Duodenal mucosa (tissue), 2 donors: ENCODE data around the gene CSTB.
"Not testable (repeated sequence)": the region's sequence is repeated elsewhere in the genome, so short reads cannot be mapped to it uniquely, and the experiment has no call there.

Experiments used
- H3K27ac ChIP-seq: one replicate; pipeline ENCODE4 v1.7.0; 2013; ENCODE audit warnings: low read depth, low read length
- H3K27me3 ChIP-seq, 2 donors: one replicate each; pipeline ENCODE4 v1.7.0; 2013; ENCODE audit warnings: low read length in 2 of 2, control low read depth in 1 of 2; ENCODE audit not compliant: insufficient read depth in 2 of 2, control insufficient read depth in 1 of 2
- H3K36me3 ChIP-seq, 2 donors: one replicate each; pipeline ENCODE4 v1.7.0; 2013; ENCODE audit warnings: low read length in 2 of 2, control low read depth in 1 of 2; ENCODE audit not compliant: insufficient read depth in 2 of 2, control insufficient read depth in 1 of 2
- H3K4me1 ChIP-seq, 2 donors: one replicate each; pipeline ENCODE4 v1.7.0; 2013; ENCODE audit warnings: low read length in 2 of 2, control low read depth in 1 of 2; ENCODE audit not compliant: insufficient read depth in 2 of 2, control insufficient read depth in 1 of 2
- H3K4me3 ChIP-seq, 2 donors: one replicate each; pipeline ENCODE4 v1.7.0; 2013; ENCODE audit warnings: low read length in 2 of 2, low read depth in 1 of 2
- H3K9ac ChIP-seq, 2 donors: one replicate each; pipeline ENCODE4 v1.7.0; 2013; ENCODE audit warnings: low read length in 2 of 2, low read depth in 1 of 2
- H3K9me3 ChIP-seq, 2 donors: one replicate each; pipeline ENCODE4 v1.7.0; 2013; ENCODE audit warnings: low read length in 2 of 2, control low read depth in 1 of 2; ENCODE audit not compliant: control insufficient read depth in 1 of 2

Gene CSTB, protein sequence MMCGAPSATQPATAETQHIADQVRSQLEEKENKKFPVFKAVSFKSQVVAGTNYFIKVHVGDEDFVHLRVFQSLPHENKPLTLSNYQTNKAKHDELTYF

DNA sequence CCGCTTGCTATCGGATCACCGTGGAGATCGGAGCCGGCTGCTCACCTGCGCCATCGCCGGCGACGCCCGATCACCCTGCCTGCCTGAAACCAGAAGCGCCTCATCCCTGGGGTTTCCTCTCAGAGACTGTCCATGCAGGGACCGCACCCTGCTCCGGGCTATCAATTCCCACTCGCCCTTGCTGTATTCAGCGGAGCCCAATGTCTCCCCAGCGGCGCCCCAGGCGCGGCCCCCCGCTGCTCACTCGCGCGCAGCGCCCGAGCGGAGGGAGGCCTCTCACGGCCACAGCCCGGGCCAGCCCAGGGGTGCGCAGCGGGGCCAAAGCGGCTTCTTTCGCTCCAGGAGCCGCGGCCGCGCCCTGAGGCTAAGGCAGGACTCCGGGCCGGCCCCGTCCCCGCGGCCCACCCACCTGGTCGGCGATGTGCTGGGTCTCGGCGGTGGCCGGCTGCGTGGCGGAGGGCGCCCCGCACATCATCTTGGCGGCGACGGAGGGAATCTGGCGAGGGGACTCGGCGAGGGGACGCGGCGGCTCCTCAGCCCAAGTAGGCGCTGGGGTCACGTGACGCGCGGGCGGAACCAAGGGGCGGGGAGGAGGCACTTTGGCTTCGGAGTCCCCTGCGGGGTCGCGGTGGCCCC lies at the start of gene CSTB:
Gene CSTB (minus strand): TSS at position 514 of the 636 bp plus-strand sequence. CDS start 39 bp downstream, at position 475.
- Histone ChIP-seq H3K4me3 (peak within 1 kb of the TSS; percentile 81 to 86), H3K9ac (peak within 1 kb of the TSS; percentile 65 to 75), H3K4me1 (peaks cover 7 to 23% of the 10 kb centered on the region in 2 donors), H3K27me3 (no peaks in the 10 kb centered on the region), H3K36me3 (peaks cover 7 to 15% of the 10 kb centered on the region in 2 donors), H3K9me3 (no peaks in the 10 kb centered on the region), H3K27ac (peak within 1 kb of the TSS; percentile 75)

- Histone ChIP-seq H3K9me3 (no peaks in the 10 kb centered on the region), H3K9ac (no peak overlapping the region), H3K27me3 (peaks cover 12 to 16% of the 10 kb centered on the region in 2 donors)
These were observed 49.3 kb upstream of the CSTB start for GRCh38 chr21:43825242-43825935.

DNA sequence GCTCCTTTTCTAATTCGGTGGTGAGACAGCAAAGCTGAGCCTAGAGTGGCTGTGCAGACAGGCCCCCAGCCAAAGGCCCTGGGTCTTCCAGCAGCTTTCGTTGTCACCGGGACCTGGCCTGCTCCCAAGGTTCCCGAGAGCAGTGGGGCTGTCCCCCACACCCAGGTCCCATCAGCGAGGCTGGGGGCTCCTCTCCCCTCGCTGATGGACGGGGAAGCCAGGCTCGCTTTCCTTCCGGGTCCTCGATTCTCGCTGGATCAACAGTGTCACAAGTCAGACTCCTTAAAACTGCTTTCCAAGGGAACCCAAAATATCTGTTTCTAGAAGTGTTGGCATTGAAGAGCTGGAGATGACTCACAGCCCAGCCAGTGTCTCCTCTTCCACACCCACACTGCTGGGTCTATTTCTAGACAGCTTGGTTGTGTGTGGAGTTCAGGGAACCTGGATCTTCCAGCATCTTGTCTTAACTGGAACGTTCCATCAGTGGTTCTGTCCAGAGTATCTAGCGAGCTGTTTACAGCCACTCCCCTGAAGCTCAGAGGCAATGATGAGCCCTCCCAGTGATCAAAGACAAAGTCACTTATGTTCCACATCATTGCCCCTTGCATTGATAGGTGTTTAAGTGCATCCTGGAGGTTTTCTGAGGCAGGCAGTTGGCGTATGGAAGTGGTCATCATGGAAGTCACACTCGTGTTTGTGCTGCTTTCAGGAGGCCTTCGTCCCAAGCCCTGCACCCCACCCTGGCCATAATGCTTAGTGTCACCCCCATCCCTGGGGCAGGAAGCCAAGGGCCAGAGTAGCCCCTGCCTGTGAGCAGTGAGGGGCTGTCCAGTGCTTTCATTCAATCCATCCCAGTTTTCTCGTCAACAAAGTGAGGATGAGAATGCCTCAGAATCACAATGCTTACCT lies 48.5 kb upstream of the CSTB start:
- H3K27me3 ChIP-seq: peaks cover 8 to 16% of the 10 kb centered on the region in 2 donors
- no peaks in the 10 kb centered on the region for H3K4me1 ChIP-seq
- H3K9ac ChIP-seq: no peak overlapping the region
- H3K9me3 ChIP-seq: no peaks in the 10 kb centered on the region
- H3K36me3 ChIP-seq: no peaks in the 10 kb centered on the region
- H3K27ac ChIP-seq: no peak overlapping the region
- no peak overlapping the region for H3K4me3 ChIP-seq

More at GRCh38 chr21:43825242-43825935, 49.3 kb upstream of the CSTB start:
- no peaks in the 10 kb centered on the region for H3K36me3 ChIP-seq
- no peak overlapping the region for H3K4me3 ChIP-seq
- H3K27ac ChIP-seq: no peak overlapping the region
- H3K4me1 ChIP-seq: no peaks in the 10 kb centered on the region

DNA sequence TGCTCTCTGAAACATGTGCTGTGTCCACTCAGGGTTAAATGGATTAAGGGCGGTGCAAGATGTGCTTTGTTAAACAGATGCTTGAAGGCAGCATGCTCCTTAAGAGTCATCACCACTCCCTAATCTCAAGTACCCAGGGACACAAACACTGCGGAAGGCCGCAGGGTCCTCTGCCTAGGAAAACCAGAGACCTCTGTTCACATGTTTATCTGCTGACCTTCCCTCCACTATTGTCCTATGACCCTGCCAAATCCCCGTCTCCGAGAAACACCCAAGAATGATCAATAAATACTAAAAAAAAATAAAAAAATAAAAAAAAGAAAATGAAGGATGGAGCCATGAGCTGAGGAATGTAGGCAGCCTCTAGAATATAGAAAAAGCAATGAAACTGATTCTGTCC lies 46.6 kb upstream of the CSTB start:
- H3K4me1 ChIP-seq, H3K4me3 ChIP-seq, H3K36me3 ChIP-seq, H3K9me3 ChIP-seq, H3K27ac ChIP-seq, H3K9ac ChIP-seq: not testable (repeated sequence)
- peaks cover 6 to 16% of the 10 kb centered on the region in 2 donors for H3K27me3 ChIP-seq

DNA sequence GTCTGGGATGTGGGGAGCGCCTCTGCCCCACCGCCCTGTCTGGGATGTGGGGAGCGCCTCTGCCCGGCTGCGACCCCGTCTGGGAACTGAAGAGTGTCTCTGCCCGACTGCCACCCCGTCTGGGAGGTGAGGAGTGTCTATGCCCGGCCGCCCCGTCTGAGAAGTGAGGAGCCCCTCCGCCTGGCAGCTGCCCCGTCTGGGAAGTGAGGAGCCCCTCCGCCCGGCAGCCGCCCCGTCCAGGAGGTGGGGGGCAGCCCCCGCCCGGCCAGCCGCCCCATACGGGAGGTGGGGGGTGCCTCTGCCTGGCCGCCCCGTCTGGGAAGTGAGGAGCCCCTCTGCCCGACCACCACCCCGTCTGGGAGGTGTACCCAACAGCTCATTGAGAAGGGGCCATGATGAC lies 46.1 kb upstream of the CSTB start:
- H3K4me1 ChIP-seq, H3K36me3 ChIP-seq, H3K27ac ChIP-seq, H3K9ac ChIP-seq, H3K4me3 ChIP-seq, H3K9me3 ChIP-seq: not testable (repeated sequence)
- peaks cover 6 to 16% of the 10 kb centered on the region in 2 donors for H3K27me3 ChIP-seq

DNA sequence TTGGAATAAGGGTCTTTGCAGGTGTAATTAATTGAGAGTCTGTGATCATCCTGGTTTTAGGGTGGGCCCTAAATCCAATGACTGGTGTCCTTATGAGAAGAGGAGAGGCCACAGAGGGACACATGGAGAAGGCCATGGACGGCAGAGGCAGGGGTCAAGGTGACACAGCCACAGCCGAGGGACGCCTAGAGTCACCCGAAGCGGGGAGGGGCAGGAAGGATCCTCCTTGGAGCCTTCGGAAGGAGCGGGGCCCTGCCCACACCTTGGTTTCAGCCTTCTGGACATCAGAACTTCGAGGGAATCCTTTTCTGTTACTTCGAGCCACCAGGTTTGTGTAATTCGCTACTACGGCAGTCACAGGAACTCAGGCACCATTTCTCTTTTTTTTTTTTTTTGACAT lies 44.4 kb upstream of the CSTB start:
- Histone ChIP-seq H3K9me3 (peaks cover 6 to 7% of the 10 kb centered on the region in 2 donors), H3K9ac (no peak overlapping the region), H3K27me3 (no peaks in the 10 kb centered on the region), H3K27ac (no peak overlapping the region), H3K4me3 (no peak overlapping the region), H3K4me1 (peaks cover 0 to 4% of the 10 kb centered on the region in 2 donors), H3K36me3 (no peaks in the 10 kb centered on the region)

GRCh38 chr21:43819511-43820405 lies 43.6 kb upstream of the CSTB start:
- no peaks in the 10 kb centered on the region for H3K27me3 ChIP-seq
- no peak overlapping the region for H3K4me3 ChIP-seq
- H3K4me1 ChIP-seq: peaks cover 0 to 4% of the 10 kb centered on the region in 2 donors
- H3K9ac ChIP-seq: no peak overlapping the region
- H3K36me3 ChIP-seq: no peaks in the 10 kb centered on the region
- H3K27ac ChIP-seq: no peak overlapping the region
- peaks cover 6 to 7% of the 10 kb centered on the region in 2 donors for H3K9me3 ChIP-seq

GRCh38 chr21:43818685-43819084 lies 42.6 kb upstream of the CSTB start:
- Histone ChIP-seq H3K27me3 (no peaks in the 10 kb centered on the region), H3K36me3 (no peaks in the 10 kb centered on the region), H3K4me3 (no peak overlapping the region), H3K27ac (no peak overlapping the region), H3K9me3 (peaks cover 6 to 7% of the 10 kb centered on the region in 2 donors), H3K9ac (no peak overlapping the region), H3K4me1 (peaks cover 0 to 4% of the 10 kb centered on the region in 2 donors)
